GM18505 (cell line): Measurements from ENCODE around the gene FGG.

Experiments used
- ATAC-seq: cut with Tn5 transposase; IDR thresholded peaks from one replicate; pipeline ENCODE4 v1.9.1; 2021; ENCODE audit not compliant: unreplicated experiment
- POLR2A ChIP-seq: IDR thresholded peaks from 4 replicates; pipeline ENCODE4 v1.6.1; 2011; ENCODE audit warnings: borderline replicate concordance; ENCODE audit not compliant: insufficient read depth, insufficient read length; ENCODE audit errors: extremely low read depth

FGG gene

GRCh38 chr4:154622598-154622997 is 10.1 kb upstream of the FGG start:
- no peak for TF ChIP-seq POLR2A
- no peak for ATAC-seq

- no peak for ATAC-seq
- TF ChIP-seq POLR2A = no peak
These were observed 7.7 kb upstream of the FGG start for GRCh38 chr4:154620111-154620510.

DNA sequence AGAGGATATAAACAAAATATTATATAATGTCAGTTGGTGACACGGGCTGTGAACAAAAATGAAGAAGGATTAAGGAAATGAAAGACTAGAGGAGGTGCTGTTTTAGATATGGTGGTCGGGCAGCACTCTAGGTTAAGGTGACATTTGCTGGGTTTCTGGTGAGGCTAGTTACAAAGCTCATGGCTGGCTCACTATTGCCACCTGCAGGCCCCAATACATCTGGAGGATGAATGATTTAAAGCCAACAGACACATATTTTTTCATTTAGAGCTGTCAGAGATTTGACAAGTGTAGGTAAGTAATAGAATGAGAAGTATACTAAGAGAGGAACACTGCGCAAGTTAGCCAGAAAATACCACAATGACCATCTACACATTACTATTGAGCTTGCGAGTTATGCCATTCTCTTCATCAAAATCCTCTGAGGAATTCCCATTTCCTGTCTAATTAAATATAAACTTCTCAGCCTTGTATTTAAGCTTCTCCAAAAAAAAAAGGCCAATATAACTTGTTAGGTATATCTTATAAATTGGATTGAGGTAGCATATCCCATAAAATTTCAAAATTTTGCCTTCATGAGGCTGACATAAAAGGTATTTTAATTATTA is 6.4 kb upstream of the FGG start:
- TF ChIP-seq POLR2A = no peak
- ATAC-seq = peak; percentile 76

- TF ChIP-seq POLR2A = no peak
- no peak for ATAC-seq
These were observed 5.4 kb upstream of the FGG start for GRCh38 chr4:154617820-154618317.

GRCh38 chr4:154616731-154617130 is 4.3 kb upstream of the FGG start:
- ATAC-seq = peak; percentile 93
- TF ChIP-seq POLR2A = no peak

DNA sequence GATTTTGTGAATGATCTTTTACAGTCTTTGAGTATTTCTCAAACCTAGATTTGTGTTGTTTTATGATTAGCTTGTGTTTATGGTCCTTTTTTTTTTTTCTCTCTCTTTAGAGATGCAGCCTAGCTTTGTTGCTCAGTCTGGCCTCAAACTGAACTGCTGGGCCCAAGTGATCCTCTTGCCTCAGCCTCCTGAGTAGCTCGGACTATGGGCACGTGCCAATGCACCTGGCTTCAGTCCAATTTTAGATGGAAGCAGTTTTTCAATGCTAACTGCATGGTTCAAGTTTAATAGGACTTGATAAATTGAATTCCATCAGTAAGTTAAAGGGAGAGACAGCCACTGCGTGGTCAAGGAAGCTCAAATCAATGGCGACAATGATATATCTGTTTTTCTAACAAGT is 3.8 kb upstream of the FGG start:
- no peak for TF ChIP-seq POLR2A
- no peak for ATAC-seq

- ATAC-seq = no peak
- no peak for TF ChIP-seq POLR2A
These were observed 2.8 kb upstream of the FGG start for GRCh38 chr4:154615211-154615610.

DNA sequence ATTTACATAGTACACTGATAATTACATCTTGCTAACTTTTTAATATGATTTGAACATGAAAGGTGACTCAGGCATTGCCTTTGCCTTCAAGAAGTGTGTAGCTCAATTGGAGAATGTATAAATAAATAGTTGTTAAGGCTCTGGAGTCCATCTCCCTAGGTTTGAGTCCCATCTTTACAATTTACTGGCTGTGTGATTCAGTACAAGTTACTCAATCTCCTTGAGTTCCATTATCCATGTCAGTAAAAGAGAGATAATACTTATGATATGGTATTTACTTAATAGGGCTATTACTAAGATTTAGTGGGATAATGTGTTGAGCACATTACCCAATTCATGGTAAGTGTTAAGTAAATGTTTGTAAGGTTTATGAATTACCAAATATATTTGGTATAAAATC is 1.9 kb upstream of the FGG start:
- TF ChIP-seq POLR2A = no peak
- no peak for ATAC-seq

DNA sequence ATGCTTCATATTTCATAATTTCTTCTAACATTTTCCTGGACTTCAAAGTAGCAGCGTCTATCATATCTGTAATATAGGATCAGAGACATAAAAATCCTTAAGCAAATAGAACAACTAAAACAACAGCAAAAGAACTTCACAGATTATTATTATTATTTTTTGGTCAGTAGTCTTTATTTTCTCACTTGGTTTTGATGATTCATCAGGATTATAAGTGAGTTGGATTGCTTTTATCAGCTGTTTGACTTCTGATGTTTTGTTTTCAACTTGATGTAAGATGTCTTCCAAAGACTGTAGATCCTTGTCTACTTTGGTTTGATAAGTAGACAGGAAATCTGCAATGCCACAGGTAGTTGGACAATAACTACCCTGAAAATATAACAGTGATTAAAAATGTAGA is 623 bp downstream of the FGG start:
- TF ChIP-seq POLR2A = no peak

DNA sequence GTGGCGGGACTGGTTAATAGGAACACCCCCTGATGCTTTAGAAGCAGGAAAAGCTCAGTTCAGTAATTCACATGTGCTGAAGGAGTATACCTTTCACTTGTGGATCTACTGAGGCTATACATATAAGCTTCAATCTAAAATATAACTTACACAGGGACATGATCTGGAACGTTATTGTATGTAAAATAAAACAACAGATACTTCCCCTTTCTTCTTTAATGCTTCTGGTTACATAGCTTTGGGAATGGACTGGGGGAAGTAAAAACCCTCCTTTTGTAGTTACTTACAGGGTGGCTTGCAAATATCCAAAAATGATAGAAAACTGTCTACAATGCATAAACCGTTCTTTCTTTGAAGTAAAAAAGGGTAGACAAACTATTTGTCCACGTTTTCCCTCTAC is 1.9 kb downstream of the FGG start:
- TF ChIP-seq POLR2A = no peak
- no peak for ATAC-seq

More for the DNA sequence above, 623 bp downstream of the FGG start:
- ATAC-seq = no peak

GRCh38 chr4:154609532-154609931 is 2.9 kb downstream of the FGG start:
- no peak for ATAC-seq
- TF ChIP-seq POLR2A = no peak

DNA sequence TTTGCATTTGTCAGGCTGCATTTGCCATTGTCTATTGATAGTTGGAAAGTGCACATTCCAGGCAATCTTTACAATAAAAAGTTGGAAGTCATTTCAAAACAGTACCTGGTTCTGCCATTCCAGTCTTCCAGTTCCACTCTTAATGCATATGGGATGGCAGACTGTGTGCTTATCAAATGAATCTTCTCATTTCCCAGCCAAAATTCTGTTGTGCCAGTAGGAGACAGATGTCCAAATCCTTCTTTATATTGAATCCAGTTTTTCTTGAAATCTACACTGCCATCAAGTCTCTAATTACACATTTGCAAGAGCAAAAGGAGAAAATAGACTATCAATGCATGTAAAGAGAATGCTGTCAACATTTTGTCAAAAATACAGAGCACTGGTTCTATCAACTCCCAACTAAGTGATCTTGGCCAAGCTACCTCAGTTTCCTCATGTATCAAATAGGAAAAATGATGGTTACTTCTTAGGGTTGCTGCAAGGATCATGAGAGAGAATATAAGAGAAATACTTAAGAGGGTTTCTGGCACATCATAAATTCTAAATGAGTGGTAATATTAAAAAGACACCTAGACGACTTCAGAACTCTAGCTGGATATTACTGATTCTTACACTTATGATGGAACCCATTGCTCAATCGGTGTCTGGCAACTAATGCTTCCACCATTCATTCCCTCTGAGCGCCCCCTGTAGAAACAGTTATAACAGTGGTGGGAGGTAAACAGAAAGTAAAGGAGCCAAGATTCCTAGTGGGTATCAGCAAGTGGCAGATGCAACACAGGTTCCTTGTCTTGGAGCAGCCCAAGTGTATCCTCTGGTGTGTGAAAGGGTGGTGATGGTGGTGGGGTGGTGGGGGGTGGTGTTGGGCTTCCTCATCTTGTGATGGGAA is 3.8 kb downstream of the FGG start:
- no peak for TF ChIP-seq POLR2A
- ATAC-seq = no peak

- no peak for ATAC-seq
- no peak for TF ChIP-seq POLR2A
These were observed 5.4 kb downstream of the FGG start for GRCh38 chr4:154606728-154607723.
